ENCODE measurements around the gene DOHH. TPM values are rescaled to one million over a fixed set of nuclear protein-coding genes. Genes with fewer than 3 reads are reported as not detected.

Gene DOHH
- polyA plus RNA-seq, 2 of the 4 experiments (the other 2 are of a cell fraction): 4.6 to 13.3 TPM

GRCh38 chr19:3511506-3512251 lies 11.2 kb upstream of the DOHH start:
- Histone ChIP-seq H3K4me3 (no peak overlapping the region), H3K9me3 (no peaks in the 10 kb centered on the region), H3K4me2 (no peak overlapping the region), H3K4me1 (peaks cover 24% of the 10 kb centered on the region), H3K27ac (no peak overlapping the region)
- ATAC-seq (no peak), DNase-seq (ENCODE audit: low read depth in 1 of 2, low spot score in 1 of 2) (no peak), FAIRE-seq (no peak)
- TF ChIP-seq ZSCAN20 (CRISPR knock-in tag; IDR thresholded peaks at IDR 0.05) (no peak), CBX8 (IDR thresholded peaks at IDR 0.05) (no peak), PBX3 (IDR thresholded peaks at IDR 0.05) (no peak), MAFK (IDR thresholded peaks at IDR 0.05; ENCODE audit: partially characterized antibody) (no peak), KDM5A (IDR thresholded peaks at IDR 0.05) (no peak), HOXA7 (CRISPR knock-in tag; IDR thresholded peaks at IDR 0.05) (no peak), HEYL (CRISPR knock-in tag; IDR thresholded peaks at IDR 0.05) (no peak), PHF8 (IDR thresholded peaks at IDR 0.05; ENCODE audit: borderline replicate concordance, low read depth) (no peak), POLR2AphosphoS2 (conservative IDR thresholded peaks at IDR 0.05; ENCODE audit: low read length) (no peak), TFCP2L1 (CRISPR knock-in tag; IDR thresholded peaks at IDR 0.05) (no peak), POLR2A (IDR thresholded peaks at IDR 0.05; ENCODE audit: low read length) (no peak), FOSL2 (IDR thresholded peaks at IDR 0.05) (no peak), FOSL2 (CRISPR knock-in tag; IDR thresholded peaks at IDR 0.05) (no peak), USF2 (IDR thresholded peaks at IDR 0.05) (no peak), FOSB (CRISPR knock-in tag; IDR thresholded peaks at IDR 0.05) (no peak), TP53 (CRISPR knock-in tag; IDR thresholded peaks at IDR 0.05) (no peak), JUN (IDR thresholded peaks at IDR 0.05) (no peak), CHD4 (IDR thresholded peaks at IDR 0.05; ENCODE audit: borderline replicate concordance) (no peak)
- POLR2A ChIA-PET: no interaction called here
- CTCF ChIA-PET: interaction anchor here (0.7 to 1.9 kb wide), 2 partner anchors 8 to 34 kb away, joined by 3 to 10 read pairs; no protein-coding TSS in a partner anchor
- WGBS (ENCODE audit: missing lambda C conversion rate): 90% methylated on average over 22 of the region's 26 CpGs

GRCh38 chr19:3510727-3511126 lies 10.3 kb upstream of the DOHH start:
- DNase-seq (ENCODE audit: low read depth in 1 of 2, low spot score in 1 of 2): no peak
- no peak overlapping the region for H3K27ac ChIP-seq
- 94% methylated on average over 12 of the region's 22 CpGs for WGBS (ENCODE audit: missing lambda C conversion rate)
- CTCF ChIA-PET: interaction anchor here (0.6 kb wide), 1 partner anchor 42 kb away, joined by 3 read pairs; no protein-coding TSS in a partner anchor
- no peaks in the 10 kb centered on the region for H3K9me3 ChIP-seq
- H3K4me3 ChIP-seq: no peak overlapping the region
- POLR2A ChIA-PET: no interaction called here
- ATAC-seq: no peak
- peaks cover 21% of the 10 kb centered on the region for H3K4me1 ChIP-seq
- H3K4me2 ChIP-seq: no peak overlapping the region
- no peak for FAIRE-seq
- no peak for TF ChIP-seq SREBF2 (IDR thresholded peaks at IDR 0.05)
- no peak for TF ChIP-seq CBX8 (IDR thresholded peaks at IDR 0.05)
- TF ChIP-seq EHF (CRISPR knock-in tag; IDR thresholded peaks at IDR 0.05): no peak
- no peak for TF ChIP-seq CTCF (IDR thresholded peaks at IDR 0.05)
- TF ChIP-seq E2F6 (IDR thresholded peaks at IDR 0.05; ENCODE audit: borderline replicate concordance, low read depth): no peak
- TF ChIP-seq ESRRA (IDR thresholded peaks at IDR 0.05; ENCODE audit: borderline replicate concordance, low read length): no peak
- no peak for TF ChIP-seq REST (IDR thresholded peaks at IDR 0.05)
- TF ChIP-seq CEBPB (IDR thresholded peaks at IDR 0.05): no peak
- no peak for TF ChIP-seq HOXB13 (CRISPR knock-in tag; IDR thresholded peaks at IDR 0.05; ENCODE audit: low read depth)
- no peak for TF ChIP-seq BHLHE40 (IDR thresholded peaks at IDR 0.05; ENCODE audit: low read depth, low read length)
- TF ChIP-seq JUN (IDR thresholded peaks at IDR 0.05): no peak
- TF ChIP-seq EP300 (IDR thresholded peaks at IDR 0.05): no peak
- TF ChIP-seq ZSCAN20 (CRISPR knock-in tag; IDR thresholded peaks at IDR 0.05): no peak
- TF ChIP-seq MYC (IDR thresholded peaks at IDR 0.05; ENCODE audit: borderline replicate concordance, low read length): no peak
- TF ChIP-seq ZNF302 (CRISPR knock-in tag; IDR thresholded peaks at IDR 0.05): no peak
- no peak for TF ChIP-seq MAFK (IDR thresholded peaks at IDR 0.05; ENCODE audit: partially characterized antibody)

Measured in A549 (cell line).